Amygdala (tissue), 56 donors: ENCODE measurements around the gene RAB24.

ENCODE experiments used
- DNase-seq, 56 donors: peaks; one replicate each; lab custom pipeline; 2025; lab: John Stamatoyannopoulos, UW

RAB24 gene

DNA sequence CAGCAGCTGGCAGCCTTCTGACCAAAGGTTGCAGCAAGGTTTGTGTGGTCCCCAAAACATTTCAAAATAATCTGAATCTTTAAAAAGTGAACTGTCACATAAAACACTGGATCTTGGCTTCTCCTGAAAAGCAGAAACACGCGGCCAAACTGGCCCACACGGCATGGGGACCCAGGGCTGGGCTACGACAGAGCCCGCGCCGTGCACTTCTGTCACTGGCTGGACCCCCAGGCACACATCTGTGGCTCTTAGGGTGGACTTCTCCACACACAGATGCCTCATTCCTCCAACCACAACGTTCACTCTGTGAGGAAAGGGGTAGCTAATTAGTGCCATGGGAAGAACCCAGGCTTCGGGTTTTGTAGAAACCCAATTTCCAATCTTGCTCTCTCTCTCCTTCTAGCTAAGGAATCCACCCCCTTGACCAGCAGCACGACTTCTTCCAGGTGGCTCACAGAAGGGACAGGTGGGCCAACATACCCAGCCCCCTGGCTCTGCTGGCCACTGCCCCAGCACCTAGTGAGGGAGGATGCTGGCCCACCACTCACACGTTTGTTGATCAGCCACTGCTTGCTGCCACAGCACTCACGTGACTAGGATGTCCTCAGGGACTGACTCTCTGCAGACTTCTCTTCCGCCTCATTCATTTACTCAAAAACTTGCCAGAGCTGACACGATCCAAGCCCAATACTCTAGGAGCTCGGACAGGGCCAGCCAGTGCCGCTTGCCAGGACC lies 30.1 kb upstream of the RAB24 start:
- no peak for DNase-seq

- no peak for DNase-seq
These were observed 29.4 kb upstream of the RAB24 start for GRCh38 chr5:177332896-177333260.

- no peak for DNase-seq
These were observed 28.7 kb upstream of the RAB24 start for GRCh38 chr5:177332031-177332895.

- DNase-seq, result no peak
These were observed 27.7 kb upstream of the RAB24 start for GRCh38 chr5:177330991-177331842.

GRCh38 chr5:177329883-177330282 lies 26.4 kb upstream of the RAB24 start:
- no peak for DNase-seq

DNA sequence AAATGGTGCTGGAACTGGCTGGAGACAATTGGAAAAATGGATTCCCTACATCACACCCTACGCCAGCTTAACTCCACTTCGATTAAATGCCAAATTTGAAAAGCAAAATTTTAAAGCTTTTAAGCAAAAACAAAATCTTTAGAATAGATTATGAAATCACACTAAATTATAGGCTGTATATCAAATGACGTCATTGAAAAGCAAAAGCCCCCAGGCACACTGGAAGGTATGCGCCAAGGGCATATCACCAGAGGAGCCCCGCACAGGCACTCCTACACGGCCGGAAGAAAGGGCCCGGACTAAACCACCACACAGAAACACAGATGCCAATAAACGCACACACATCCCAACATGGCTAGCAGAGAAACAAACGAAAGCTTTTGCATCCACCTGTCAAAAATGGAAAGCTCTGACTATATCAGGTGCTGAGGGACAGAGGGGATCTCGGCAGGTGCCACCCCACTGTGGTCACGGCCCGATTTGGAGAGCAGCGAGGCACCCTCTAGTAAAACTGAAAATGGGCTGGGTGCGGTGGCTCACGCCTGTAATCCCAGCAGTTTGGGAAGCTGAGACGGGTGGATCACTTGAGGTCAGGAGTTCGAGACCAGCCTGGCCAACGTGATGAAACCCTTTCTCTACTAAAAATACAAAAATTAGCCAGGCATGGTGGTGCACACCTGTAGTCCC lies 25.2 kb upstream of the RAB24 start:
- DNase-seq, result no peak

GRCh38 chr5:177327539-177328522 lies 24.3 kb upstream of the RAB24 start:
- DNase-seq, result no peak

DNA sequence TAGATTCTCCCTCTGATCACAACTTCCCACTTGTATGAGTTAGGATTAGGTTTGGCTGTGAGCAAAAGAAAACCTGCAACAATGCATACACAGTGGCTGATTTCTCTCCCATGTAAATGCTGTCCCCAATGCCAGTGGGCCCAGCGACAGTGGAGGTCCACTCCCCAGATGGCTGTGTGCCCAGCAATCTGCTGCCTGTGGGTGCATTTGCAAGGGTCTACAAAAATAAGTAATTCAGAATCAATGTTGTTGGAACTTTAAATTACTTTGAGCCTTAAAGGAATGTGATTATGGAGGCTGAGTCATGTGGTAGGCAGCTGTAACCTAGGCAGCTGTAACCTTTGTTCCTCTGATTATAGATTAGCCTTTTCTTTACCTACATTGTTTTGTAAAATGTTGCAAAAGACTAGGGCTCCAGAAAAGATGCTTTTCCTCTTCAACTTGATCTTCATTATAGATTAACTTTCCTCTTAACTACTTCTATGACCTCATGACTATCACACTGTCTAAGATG lies 22.4 kb upstream of the RAB24 start:
- no peak for DNase-seq

DNA sequence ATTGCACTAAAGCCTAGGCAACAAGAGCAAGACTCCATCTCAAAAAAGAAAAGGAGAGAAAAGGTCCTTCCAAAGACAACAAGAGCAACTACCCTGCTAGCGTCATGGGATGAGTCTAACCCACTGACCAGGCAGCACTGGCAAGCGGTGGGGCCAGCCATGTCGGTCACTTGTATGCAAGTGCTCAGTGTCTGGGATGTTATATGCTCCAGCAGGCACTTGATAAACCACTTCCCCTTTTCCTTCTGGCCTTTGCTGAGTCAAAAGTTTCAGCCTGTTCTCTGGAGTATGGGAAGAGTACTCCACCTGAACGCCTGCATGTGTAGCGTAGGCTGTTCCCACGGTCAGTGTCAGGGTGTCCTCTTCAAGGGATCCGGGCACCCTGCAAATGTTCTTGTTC lies 17.4 kb upstream of the RAB24 start:
- peak in 4 of 56 donors; percentile 1 to 48 (median 18) for DNase-seq

- DNase-seq, result no peak
These were observed 16.5 kb upstream of the RAB24 start for GRCh38 chr5:177319913-177320588.

- DNase-seq, result peak in 34 of 56 donors; percentile 18 to 84 (median 48)
These were observed 14.4 kb upstream of the RAB24 start for GRCh38 chr5:177317959-177318377.

DNA sequence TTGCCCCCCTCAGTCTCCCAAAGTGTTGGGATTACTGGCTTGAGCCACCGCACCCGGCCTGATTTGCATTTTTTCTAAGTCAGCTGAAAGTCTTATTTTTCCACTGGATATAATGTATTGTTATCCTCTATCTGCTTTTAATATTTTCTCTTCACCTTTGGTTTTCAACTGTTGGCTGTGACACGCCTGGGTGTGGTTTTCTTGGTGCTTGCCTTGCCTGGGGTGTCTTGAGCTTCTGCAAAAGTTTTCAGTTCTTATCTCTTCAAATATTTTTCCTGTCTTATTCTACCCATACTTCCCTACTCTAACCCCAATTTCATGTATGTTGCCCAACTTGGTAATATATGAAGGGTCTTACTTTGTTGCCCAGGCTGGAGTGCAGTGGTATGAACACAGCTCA lies 12.5 kb upstream of the RAB24 start:
- DNase-seq, result no peak

- DNase-seq, result no peak
These were observed 11.9 kb upstream of the RAB24 start for GRCh38 chr5:177315411-177315810.

GRCh38 chr5:177314376-177315342 lies 11.1 kb upstream of the RAB24 start:
- no peak for DNase-seq

GRCh38 chr5:177313561-177314259 lies 10.2 kb upstream of the RAB24 start:
- no peak for DNase-seq

DNA sequence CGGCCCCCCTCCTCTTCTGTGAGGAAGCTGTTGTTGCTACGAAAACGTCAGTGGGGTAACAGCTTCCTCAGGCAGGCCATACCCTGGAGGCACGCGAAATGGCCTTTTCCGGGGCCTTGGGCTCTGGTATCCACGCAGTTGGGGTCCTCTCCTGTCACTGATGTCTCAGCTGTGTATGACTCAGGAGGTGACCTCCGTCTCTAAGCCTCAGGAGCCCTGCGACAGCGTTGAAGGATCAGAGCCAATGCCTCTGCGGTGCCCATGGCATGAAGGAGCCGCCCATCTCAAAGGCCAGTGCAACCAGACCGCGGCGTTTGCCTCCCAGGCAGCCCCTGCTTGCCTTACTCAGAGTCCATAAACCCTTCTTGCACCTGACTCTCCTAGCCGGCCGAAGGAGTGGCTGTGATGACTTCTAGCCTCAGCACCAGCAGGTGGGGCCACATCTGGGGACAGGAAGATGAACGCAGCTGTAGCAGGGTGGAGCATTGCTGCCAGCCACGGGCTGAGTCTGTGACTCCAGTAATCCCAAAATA lies 9.2 kb upstream of the RAB24 start:
- DNase-seq, result no peak
